Measurements from ENCODE around the gene SNED1. TPM values are rescaled to one million over a fixed set of nuclear protein-coding genes. Genes with fewer than 3 reads are reported as not detected.

The SNED1 gene
- 17.6 and 19.4 TPM in 2 replicates for total RNA-seq
- long read RNA-seq, partial matches to known transcripts = 3 of 9 reads
- long read RNA-seq, other reads (novel, unspliced or antisense) = 6 of 9 reads

- Mint-ChIP-seq H3K9me3 (ENCODE audit: unreplicated experiment) (no peaks in the 10 kb centered on the region), H3K4me1 (ENCODE audit: unreplicated experiment) (peaks cover 30% of the 10 kb centered on the region), H3K27ac (ENCODE audit: unreplicated experiment) (peak within 1 kb of the TSS; percentile 84), H3K36me3 (ENCODE audit: unreplicated experiment) (peaks cover 2% of the 10 kb centered on the region), H3K4me3 (ENCODE audit: unreplicated experiment) (peak within 1 kb of the TSS; percentile 58), H3K27me3 (ENCODE audit: unreplicated experiment) (peaks cover 11% of the 10 kb centered on the region)
- TF ChIP-seq, protein P1, sequence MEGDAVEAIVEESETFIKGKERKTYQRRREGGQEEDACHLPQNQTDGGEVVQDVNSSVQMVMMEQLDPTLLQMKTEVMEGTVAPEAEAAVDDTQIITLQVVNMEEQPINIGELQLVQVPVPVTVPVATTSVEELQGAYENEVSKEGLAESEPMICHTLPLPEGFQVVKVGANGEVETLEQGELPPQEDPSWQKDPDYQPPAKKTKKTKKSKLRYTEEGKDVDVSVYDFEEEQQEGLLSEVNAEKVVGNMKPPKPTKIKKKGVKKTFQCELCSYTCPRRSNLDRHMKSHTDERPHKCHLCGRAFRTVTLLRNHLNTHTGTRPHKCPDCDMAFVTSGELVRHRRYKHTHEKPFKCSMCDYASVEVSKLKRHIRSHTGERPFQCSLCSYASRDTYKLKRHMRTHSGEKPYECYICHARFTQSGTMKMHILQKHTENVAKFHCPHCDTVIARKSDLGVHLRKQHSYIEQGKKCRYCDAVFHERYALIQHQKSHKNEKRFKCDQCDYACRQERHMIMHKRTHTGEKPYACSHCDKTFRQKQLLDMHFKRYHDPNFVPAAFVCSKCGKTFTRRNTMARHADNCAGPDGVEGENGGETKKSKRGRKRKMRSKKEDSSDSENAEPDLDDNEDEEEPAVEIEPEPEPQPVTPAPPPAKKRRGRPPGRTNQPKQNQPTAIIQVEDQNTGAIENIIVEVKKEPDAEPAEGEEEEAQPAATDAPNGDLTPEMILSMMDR (IDR thresholded peaks at IDR 0.05) = no peak
- peak; percentile 89 for DNase-seq (ENCODE audit: extremely low spot score, unreplicated experiment)
Measured at GRCh38 chr2:240997856-240998705, at the start of gene SNED1. TSS of gene SNED1 (plus strand) at chr2:240998618. CDS start at chr2:240998838, 220 bp downstream.

DNA sequence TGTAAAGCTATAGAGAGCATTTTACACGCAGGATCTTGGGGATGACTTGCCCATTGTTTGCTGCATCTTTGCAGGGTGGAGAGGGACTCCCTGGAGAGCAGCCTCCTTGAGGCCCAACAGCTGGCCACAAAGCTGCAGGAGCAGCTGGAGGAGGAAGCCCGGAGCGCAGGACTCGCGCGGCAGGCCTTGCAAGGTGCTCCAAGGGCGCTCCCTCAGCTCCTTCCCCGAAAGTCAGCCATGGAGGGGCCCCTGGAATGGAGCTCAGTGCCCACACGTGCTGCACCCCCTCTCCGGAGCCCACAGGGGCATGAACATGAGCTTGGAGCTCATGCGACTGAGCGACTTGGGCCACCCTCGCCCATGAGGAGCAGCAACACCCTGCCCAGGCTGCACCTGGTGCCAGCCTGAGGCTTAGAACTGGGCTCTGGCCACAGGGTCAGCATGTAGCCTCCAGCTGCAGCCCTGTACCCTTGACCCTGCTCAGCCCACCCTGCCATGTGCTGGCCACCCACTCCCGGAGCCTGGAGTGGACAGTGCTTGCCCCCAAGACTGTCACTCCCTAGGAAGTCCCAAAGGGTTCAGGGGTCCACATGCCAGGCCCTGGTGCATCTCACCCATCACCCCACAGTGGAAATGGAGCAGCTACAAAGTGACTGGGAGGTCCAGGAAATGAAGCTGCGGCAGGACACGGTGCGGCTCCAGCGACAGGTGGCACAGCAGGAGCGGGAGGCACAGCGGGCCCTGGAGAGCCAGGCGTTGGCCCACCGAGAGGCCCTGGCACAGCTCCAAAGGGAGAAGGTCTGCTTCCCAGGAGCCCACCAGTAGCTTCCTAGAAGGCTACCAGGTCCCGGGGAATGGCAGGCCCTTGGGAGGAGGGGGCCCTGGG is 49.3 kb upstream of the SNED1 start:
- peak; percentile 75 for DNase-seq (ENCODE audit: extremely low spot score, unreplicated experiment)
- H3K36me3 Mint-ChIP-seq (ENCODE audit: unreplicated experiment) = no peaks in the 10 kb centered on the region

DNA sequence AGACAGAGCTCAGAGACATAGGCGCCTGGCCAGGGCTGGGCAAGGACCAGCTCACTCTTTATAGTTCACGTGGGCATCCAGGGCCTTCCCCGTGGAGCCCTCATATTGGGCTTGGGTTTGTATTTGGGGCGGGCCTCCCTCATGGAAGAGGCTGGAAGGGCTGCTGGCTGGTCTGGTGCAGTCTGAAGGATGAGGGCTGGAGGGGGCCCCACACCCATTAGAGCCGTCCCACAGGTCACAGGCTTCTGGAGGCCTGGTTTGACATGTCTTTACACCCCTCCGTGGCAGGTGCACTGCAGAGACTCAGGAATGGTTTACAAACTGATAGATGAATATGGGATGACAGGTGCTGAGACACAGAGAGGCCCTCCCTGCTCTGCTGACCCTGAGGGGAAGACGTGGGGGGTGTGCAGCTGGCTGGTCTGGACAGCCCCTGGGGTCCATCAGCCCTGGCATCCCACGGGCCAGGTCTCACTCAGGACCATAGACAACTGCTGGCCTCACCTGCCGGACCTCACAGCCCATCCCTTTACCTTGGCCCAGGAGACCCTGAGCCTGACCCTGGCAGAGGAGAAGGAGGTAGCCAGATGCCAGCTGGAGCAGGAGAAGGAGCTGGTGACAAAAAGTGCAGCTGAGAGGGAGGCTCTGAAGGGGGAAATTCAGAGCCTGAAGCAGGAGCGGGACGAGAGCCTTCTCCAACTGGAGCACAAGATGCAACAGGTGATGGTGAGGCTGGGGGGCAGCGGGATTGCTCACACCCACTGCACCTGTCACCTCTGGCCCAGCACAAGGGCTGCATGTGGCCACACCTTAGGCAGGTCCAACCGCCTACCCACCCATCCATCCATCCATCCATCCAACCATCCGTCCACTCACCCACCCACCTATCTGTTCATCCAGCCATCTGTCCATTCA is 48.4 kb upstream of the SNED1 start:
- peak; percentile 80 for DNase-seq (ENCODE audit: extremely low spot score, unreplicated experiment)
- Mint-ChIP-seq H3K4me1 (ENCODE audit: unreplicated experiment) (no peaks in the 10 kb centered on the region), H3K9me3 (ENCODE audit: unreplicated experiment) (no peaks in the 10 kb centered on the region), H3K27me3 (ENCODE audit: unreplicated experiment) (peaks cover 32% of the 10 kb centered on the region), H3K36me3 (ENCODE audit: unreplicated experiment) (no peaks in the 10 kb centered on the region), H3K4me3 (ENCODE audit: unreplicated experiment) (no peak overlapping the region), H3K27ac (ENCODE audit: unreplicated experiment) (no peak overlapping the region)
- TF ChIP-seq, protein P1 (IDR thresholded peaks at IDR 0.05) = no peak

More for the DNA sequence above, 49.3 kb upstream of the SNED1 start:
- Mint-ChIP-seq H3K4me3 (ENCODE audit: unreplicated experiment) (no peak overlapping the region), H3K27ac (ENCODE audit: unreplicated experiment) (no peak overlapping the region), H3K4me1 (ENCODE audit: unreplicated experiment) (no peaks in the 10 kb centered on the region), H3K9me3 (ENCODE audit: unreplicated experiment) (no peaks in the 10 kb centered on the region), H3K27me3 (ENCODE audit: unreplicated experiment) (peaks cover 24% of the 10 kb centered on the region)
- TF ChIP-seq, protein P1 (IDR thresholded peaks at IDR 0.05) = no peak

GRCh38 chr2:240951045-240951594 is 47.3 kb upstream of the SNED1 start:
- TF ChIP-seq, protein P1 (IDR thresholded peaks at IDR 0.05) = no peak
- peaks cover 25% of the 10 kb centered on the region for H3K27me3 Mint-ChIP-seq (ENCODE audit: unreplicated experiment)
- no peaks in the 10 kb centered on the region for H3K36me3 Mint-ChIP-seq (ENCODE audit: unreplicated experiment)
- no peak overlapping the region for H3K27ac Mint-ChIP-seq (ENCODE audit: unreplicated experiment)
- no peaks in the 10 kb centered on the region for H3K9me3 Mint-ChIP-seq (ENCODE audit: unreplicated experiment)
- H3K4me3 Mint-ChIP-seq (ENCODE audit: unreplicated experiment) = no peak overlapping the region
- DNase-seq (ENCODE audit: extremely low spot score, unreplicated experiment) = no peak
- no peaks in the 10 kb centered on the region for H3K4me1 Mint-ChIP-seq (ENCODE audit: unreplicated experiment)

All from osteocyte (in vitro differentiated cells).